ENCODE results near the gene B4GALT3. TPM values are rescaled to one million over a fixed set of nuclear protein-coding genes. Genes with fewer than 3 reads are reported as not detected.

The B4GALT3 gene
- total and polyA plus RNA-seq, 2 of the 8 experiments (the other 6 are each of a cell fraction or from before 2014, with no cell fraction given), result 42.3 to 43.0 TPM

DNA sequence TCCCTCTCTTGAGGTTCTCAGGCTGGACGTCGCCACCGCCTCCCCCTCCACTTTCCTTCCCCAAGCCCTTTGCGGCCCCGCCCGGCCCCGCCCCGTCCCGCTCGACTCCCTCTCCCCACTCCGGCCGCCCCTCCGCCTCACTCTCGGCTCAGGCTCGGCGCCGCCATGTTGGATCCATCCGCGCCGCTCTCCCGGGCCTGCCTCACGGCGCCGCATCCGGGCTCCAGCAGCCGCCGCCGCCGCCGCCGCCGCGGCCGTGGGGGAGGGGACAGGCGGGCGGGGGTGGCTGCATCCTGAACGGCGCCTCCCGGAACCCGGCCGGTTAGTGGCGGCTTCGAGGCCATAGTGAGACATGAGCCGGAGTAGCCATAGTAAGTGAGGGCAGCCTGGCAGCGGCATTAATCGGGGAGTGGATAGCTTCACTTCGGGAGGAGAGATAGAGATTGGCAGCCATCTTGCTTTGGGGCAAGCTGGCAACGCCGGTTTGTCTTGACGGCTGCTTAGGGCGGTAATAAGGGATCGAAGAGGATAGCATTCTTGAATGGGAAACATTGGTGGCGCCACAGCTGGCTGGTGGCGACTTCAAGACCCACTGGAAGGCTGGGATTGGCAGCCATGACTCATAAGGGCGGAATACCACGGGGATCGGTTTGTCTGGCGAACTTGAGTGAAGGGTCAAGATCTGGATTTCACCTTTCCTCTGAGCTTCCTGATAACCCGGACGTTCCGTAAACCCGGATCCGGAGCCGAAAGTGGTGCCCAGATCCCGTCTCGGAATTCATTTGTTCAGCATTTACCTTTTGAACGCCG, 44.7 kb downstream of the B4GALT3 start, which contains the start of gene DEDD (continued):
- TF ChIP-seq, protein P1, sequence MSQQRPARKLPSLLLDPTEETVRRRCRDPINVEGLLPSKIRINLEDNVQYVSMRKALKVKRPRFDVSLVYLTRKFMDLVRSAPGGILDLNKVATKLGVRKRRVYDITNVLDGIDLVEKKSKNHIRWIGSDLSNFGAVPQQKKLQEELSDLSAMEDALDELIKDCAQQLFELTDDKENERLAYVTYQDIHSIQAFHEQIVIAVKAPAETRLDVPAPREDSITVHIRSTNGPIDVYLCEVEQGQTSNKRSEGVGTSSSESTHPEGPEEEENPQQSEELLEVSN (IDR thresholded peaks at IDR 0.05), result no peak
- TF ChIP-seq SIX5 (IDR thresholded peaks at IDR 0.05; ENCODE audit: low read depth, low read length), result peak; percentile 62
- no peak for TF ChIP-seq HDAC6 (IDR thresholded peaks at IDR 0.05; ENCODE audit: low read depth, low read length)
- TF ChIP-seq TEAD4 (IDR thresholded peaks at IDR 0.05; ENCODE audit: low read depth, low read length), result peak; percentile 72
- TF ChIP-seq POLR2AphosphoS5 (IDR thresholded peaks at IDR 0.05; ENCODE audit: low read depth, low read length), result peak; percentile 24
- TF ChIP-seq EGR1 (IDR thresholded peaks at IDR 0.05; ENCODE audit: borderline replicate concordance, low read depth, low read length), result peak; percentile 56
- no peak for TF ChIP-seq KDM5A (IDR thresholded peaks at IDR 0.05; ENCODE audit: low read length)
- TF ChIP-seq KDM1A (IDR thresholded peaks at IDR 0.05; ENCODE audit: borderline replicate concordance, low read length), result no peak
- TF ChIP-seq SP1 (IDR thresholded peaks at IDR 0.05; ENCODE audit: low read depth, low read length), result 0 out of 2 replicates have a peak, but pooled peaks have one; percentile 60
- no peak; a peak in 1 of 3 replicates for TF ChIP-seq EP300 (IDR thresholded peaks at IDR 0.05; ENCODE audit: borderline replicate concordance in 1 of 2, low read depth in 2 of 2, low read length in 2 of 2)
- TF ChIP-seq KDM4A (IDR thresholded peaks at IDR 0.05; ENCODE audit: low read depth, low read length, severe bottlenecking), result peak; percentile 39
- TF ChIP-seq BCL11A (IDR thresholded peaks at IDR 0.05; ENCODE audit: low read depth in 2 of 2, low read length in 2 of 2), result no peak
- TF ChIP-seq CREB1 (IDR thresholded peaks at IDR 0.05), result 0 out of 2 replicates have a peak, but pooled peaks have one; percentile 33
- no peak for TF ChIP-seq SAP30 (IDR thresholded peaks at IDR 0.05; ENCODE audit: insufficient read depth, insufficient replicate concordance, low read length)
- no peak for TF ChIP-seq GTF2F1 (IDR thresholded peaks at IDR 0.05; ENCODE audit: borderline replicate concordance, low read depth, low read length)
- TF ChIP-seq EZH2 (IDR thresholded peaks at IDR 0.05; ENCODE audit: low read depth, low read length, severe bottlenecking), result no peak
- TF ChIP-seq, protein P2, sequence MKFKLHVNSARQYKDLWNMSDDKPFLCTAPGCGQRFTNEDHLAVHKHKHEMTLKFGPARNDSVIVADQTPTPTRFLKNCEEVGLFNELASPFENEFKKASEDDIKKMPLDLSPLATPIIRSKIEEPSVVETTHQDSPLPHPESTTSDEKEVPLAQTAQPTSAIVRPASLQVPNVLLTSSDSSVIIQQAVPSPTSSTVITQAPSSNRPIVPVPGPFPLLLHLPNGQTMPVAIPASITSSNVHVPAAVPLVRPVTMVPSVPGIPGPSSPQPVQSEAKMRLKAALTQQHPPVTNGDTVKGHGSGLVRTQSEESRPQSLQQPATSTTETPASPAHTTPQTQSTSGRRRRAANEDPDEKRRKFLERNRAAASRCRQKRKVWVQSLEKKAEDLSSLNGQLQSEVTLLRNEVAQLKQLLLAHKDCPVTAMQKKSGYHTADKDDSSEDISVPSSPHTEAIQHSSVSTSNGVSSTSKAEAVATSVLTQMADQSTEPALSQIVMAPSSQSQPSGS (IDR thresholded peaks at IDR 0.05; ENCODE audit: low read length), result peak; percentile 46; the same call in 1 of the 2 replicates
- TF ChIP-seq CHD2 (IDR thresholded peaks at IDR 0.05; ENCODE audit: low read length), result peak; percentile 48; the same call in 1 of the 2 replicates
- peak in 1 of 2 experiments; percentile 25; a peak in 1 of 4 replicates for TF ChIP-seq HDAC2 (IDR thresholded peaks at IDR 0.05; ENCODE audit: borderline replicate concordance in 1 of 2, low read depth in 2 of 2, low read length in 2 of 2)
- TF ChIP-seq CBX8 (IDR thresholded peaks at IDR 0.05; ENCODE audit: borderline replicate concordance, low read depth, low read length), result no peak
- TF ChIP-seq MAFK (IDR thresholded peaks at IDR 0.05; ENCODE audit: low read depth, low read length), result no peak

Measured in H1 (cell line).